NCI-H524 (cell line): ENCODE results near the gene SDC3.
A peak's percentile ranks its signal among the peaks of the same experiment; 100 is the strongest.
"Not testable (repeated sequence)": the region's sequence is repeated elsewhere in the genome, so short reads cannot be mapped to it uniquely, and the experiment has no call there.

ENCODE experiments used
- DNase-seq, 2 experiments: peaks; one replicate each; lab custom pipeline; 2025; lab: John Stamatoyannopoulos, UW

The SDC3 gene, protein sequence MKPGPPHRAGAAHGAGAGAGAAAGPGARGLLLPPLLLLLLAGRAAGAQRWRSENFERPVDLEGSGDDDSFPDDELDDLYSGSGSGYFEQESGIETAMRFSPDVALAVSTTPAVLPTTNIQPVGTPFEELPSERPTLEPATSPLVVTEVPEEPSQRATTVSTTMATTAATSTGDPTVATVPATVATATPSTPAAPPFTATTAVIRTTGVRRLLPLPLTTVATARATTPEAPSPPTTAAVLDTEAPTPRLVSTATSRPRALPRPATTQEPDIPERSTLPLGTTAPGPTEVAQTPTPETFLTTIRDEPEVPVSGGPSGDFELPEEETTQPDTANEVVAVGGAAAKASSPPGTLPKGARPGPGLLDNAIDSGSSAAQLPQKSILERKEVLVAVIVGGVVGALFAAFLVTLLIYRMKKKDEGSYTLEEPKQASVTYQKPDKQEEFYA

DNA sequence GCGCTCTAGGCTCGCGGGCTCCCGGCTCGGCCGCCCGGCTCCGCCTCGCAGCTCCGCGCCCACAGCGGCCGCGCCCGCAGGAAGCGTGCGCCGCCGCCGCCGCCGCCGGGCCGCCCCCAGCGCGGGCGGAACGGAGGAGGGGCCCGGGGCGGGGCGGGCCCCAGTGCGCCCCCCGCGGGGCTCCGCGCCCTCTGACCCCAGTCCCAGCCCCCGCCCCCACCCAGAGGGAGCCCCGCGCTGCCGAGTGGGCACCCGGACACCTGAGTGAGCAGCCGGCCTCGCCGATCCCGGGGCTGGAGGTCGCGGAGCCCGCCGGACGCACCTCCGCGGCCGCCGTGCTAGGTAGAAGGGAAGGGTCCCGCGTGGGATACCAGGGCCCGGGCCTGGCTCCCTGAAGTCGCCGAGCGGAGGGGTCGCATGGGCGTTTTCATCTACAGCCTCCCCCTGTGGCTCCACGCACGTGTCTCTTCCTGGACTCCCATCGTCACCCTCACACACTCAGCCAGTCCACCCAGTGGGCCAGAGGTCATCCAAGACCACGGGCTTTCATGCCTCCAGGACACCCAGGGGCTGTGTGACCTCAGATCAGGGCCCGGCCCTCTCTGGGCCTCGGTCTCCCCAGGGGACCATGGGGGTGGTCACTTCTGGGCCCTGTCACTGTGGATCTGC lies at the start of gene SDC3:
Gene SDC3 (minus strand): TSS at position 63 of the 669 bp plus-strand sequence. CDS start 172 bp downstream, outside the sequence.
- no peak for DNase-seq

DNA sequence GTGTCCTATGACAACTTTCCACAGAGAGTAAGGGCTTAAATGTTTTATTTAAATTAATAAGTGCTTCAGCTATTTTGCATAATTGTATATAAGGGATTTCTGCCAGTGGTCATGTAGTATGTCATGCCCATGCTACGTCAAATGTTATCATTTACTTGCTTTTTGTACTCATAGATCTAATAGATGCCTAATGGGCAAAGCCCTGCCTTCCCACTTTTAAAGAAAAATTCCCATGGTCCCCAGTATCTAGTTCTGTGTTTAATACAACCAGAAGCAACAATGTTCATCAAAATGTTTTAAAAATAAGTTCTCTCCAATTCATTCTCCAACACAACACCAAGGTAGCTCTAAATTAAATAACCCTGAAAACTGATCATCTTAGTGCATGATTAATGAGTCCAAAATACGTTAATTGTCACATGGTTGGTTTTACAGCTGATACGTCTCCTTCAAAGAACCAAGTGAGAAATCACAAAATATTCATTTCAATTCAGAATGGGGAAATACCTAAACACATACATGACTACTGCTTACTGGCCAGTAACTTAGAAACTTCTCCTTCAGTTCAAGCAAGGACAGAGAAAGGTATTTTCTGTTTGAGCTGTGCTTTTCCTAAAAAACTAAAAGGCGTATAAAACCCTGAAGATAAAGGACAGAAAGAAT lies 49.1 kb upstream of the SDC3 start:
- DNase-seq = no peak

DNA sequence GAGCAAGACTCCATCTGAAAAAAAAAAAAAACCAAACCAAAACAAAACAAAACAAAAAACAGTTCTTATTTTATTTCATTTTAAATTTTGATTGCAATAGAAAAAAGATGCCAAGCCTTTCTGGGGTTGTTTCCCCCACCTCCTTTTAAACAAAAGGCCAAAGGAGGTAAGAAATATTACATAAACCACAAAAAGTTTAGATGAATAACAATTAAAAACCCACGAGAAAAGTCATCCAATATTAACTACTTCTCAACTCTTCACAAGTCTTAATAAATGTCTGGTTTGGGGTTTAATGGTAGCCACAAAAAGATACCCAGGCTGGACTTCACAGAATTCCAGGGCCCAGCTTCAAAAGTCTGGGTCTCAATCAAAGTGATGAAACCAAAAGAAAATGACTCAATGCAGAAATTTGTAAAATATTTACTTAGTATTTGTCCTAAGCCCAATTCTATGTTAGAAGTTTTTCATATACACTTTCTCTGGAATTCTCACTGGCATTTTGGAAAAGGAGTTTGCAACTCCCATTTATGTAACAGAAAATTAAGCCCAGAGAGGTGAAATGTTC lies 47.0 kb upstream of the SDC3 start:
- DNase-seq = no peak

DNA sequence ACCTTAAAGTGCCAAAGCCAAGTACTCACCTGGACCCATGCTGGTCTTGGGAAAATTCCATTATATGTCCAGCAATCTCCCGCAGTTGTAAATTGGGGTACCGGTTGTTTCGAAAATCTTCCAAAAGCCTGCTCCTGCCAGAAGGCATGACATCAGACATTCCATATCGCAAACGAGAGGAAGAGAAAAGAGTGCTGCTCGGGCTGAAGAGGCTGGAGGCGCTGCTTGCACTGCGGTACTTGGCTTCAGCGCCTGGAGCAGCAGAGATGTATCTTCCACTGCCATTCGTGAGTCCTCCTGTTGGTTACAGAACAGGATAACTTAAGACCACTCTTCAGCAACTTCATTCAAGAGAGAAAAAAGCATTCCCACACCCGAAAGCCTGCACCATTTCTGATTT lies 45.1 kb upstream of the SDC3 start:
- DNase-seq = no peak

DNA sequence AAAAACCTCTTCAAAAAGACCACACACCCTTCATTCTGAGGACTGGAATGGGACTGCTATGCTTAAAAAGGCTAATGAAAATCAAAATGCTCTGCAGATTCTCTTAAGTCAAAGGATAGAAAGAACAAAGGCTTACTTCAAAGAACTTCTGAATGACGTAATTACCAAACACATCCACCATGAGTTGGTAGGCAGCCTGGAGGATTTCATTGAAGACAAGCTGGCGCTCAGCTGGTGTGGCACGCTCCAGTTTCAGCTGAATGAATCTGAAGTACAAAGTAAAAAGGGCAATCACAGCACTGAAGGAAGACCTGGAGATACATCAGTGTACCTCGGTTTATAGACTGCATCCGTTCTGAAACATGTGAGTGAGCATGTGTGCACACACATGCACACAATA lies 43.5 kb upstream of the SDC3 start:
- no peak for DNase-seq

DNA sequence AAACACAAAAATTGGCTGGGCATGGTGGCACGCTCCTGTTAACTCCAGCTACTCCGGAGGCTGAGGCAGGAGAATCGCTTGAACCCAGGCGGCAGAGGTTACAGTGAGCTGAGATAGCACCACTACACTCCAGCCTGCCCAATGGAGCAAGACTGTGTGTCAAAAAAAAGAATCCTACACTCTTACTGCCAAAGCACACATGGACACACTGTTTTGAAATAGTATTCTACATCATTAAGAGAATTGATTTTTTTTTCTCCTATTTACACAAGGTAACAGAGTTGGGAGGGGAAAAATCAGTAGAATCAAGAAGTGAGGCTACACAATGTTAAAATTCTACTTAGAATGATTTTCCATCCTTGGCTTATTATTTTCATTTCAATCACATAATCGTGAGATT lies 42.1 kb upstream of the SDC3 start:
- DNase-seq = no peak

DNA sequence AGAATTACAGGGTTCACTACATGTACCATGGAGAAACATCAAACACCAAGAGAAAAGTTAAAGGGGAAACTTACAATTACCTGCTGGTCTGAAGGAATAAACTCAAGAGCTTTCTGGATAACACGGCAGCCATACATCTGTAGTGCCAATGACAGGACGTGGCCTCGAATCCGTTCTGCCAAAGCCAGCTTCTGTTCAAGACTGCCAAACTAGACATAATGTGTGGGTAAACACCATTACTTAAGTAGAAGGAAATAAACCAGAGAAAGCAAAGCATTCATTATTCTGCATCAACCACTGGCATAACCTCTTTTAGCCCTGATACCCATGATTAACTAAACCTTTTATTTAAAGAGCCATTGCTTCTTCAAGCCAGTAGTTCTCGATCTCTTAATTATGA lies 41.5 kb upstream of the SDC3 start:
- no peak for DNase-seq

DNA sequence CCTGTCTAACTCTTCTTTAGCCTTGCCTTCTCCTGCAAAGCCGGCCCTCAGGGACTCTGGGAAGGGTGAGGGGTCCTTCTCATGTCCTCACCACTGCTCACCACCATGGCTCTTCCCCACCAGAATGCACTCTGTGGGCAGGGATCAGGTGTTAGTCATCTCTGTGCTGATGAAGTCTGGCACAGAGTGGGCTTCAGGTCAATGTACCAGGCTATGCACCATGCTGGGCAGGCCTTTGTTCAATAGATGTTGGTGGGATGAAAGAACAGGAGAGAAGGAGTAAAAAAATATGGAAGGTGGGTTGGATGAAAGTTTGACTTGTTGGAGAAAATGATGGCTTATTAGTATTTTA lies 40.9 kb upstream of the SDC3 start:
- not testable (repeated sequence) for DNase-seq

DNA sequence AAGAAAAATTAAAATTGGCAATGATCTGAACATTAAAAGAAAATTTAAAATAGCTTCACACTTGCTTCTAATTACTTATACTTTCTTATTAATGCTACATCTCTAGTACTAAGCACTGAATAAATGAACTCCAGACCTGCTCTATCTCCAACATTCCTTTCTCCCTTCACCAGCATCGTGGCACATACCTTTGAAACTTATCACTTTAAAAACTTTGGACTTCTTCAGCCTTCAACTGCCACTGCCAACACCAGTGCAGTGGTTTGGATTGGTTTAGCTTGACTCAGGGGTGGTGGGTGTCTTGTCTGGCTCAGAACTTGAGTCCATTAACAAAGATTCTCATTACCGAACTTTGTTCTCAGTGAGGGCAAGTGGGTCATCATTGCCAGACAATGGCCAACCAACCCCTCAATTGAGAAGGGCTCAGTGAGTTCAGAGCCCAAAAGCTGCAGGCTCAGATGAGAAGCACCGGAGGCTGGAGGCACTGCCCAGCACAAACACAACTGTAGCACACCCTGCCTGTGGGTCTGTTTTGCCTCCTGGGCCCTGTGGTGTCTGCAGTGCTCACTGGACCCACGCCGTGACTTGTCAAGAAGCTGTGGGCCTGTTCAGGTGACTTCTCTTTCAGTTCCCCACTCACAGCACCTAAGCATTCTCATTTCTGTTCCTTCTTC lies 40.4 kb upstream of the SDC3 start:
- DNase-seq = not testable (repeated sequence)

DNA sequence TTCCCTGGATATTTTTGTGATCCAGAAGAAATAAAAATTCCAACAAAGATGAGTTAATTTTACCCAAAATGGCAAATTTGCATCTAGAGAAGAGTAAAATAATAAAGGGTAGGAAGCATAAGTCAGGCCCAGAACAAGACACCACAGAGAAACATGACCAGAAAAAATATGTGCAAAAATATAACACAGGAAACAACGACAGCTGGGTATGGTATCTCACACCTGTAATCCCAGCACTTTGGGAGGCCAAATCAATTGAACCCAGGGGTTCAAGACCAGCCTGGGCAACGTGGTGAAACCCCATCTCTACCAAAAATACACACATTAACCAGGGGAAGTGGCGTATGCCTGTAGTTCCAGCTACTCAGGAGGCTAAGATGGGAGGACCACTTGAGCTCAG lies 39.7 kb upstream of the SDC3 start:
- no peak for DNase-seq

DNA sequence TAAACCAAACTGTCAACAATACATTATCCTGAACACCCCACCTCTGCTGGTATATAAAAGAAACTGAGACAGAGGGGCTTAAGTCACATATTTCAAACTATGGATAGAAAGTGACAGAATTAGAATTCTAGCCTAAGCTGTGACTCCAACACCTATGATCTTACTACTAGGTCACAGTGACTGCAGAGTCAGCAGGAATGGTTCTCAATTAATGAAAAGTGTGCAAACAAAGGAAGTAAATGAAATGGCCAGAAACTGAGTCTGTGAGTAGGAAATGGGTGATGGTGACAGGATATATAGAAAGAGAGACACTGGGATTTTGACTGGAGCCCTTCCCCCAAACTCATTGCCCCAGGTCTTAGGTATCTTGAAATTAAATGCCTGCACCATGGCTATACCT lies 38.7 kb upstream of the SDC3 start:
- DNase-seq = no peak

DNA sequence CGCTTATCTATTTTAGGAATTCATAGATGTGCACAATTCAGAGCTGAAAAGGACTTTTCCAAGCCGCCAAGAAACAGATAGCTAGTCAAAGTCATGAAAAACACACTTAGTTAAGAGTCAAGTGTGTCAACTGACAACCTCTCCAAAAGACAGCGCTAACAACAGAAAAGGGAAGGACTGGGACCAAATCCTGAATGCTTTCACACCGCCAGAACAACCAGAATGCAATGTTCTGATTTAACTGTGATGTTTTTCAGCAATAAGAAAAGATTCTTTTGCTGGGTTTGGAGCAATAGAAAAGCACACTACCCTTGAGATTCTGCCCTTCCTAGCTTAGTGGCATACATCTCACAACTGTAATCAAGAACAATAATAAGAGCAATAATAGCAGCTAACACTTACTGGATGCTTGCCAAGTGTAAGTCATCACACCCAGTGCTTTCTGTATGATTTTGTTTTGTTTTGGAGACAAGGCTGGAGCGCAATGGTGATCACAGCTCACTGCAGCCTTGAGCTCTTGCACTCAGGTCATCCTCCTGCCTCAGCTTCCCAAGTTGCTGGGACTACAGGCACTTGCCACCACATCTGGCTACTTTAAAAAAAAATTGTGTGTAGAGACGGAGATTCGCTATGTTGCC lies 33.9 kb upstream of the SDC3 start:
- no peak for DNase-seq

DNA sequence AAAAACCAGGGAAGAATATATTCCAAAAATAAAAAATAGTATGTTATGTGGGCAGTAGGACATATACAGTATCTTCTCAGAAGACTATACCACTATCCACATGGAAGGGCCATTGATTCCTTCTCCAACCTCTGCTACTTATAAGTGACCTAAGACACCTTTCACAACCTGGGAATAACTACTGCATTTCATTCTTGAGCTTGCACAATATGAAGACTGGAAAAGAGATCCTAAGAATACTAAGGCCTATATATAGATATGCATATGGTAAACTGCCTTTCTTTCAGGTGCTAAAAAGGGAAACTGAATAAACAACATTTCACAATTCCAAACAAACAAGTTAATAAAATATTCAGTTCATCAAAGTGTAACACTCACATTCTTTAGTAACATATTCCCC lies 32.0 kb upstream of the SDC3 start:
- no peak for DNase-seq

DNA sequence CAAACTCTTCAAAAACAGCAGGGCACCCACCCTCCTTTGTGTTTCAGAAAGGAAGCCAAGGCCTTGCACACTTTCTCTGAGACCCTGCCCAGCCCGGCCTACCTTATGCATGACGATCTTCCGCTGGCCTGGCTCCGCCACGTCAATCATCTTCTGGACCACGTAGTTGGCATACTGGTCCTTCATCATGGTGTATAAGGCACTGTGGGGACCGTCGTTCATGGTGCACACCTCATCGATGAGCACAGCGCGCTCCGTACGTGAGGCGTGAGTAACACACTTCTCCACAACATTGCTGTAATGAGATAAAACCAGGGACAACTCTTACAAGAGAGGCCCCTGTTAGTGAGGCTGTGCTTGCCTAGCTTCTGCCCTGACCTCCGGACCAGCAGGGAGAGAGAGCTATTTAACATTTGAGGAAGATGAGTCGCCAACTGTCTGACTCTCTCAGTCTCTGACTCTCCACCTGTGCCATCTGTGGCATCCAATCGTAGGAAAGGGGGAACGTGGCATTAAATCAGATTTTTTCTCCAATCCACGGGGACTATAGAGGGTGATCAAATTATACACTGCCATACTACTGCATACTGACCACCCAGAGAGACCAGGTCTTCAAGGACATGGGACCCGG lies 28.1 kb upstream of the SDC3 start:
- DNase-seq = no peak

DNA sequence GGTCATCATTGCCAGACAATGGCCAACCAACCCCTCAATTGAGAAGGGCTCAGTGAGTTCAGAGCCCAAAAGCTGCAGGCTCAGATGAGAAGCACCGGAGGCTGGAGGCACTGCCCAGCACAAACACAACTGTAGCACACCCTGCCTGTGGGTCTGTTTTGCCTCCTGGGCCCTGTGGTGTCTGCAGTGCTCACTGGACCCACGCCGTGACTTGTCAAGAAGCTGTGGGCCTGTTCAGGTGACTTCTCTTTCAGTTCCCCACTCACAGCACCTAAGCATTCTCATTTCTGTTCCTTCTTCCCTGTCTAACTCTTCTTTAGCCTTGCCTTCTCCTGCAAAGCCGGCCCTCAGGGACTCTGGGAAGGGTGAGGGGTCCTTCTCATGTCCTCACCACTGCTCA lies 27.2 kb upstream of the SDC3 start:
- DNase-seq = not testable (repeated sequence)

DNA sequence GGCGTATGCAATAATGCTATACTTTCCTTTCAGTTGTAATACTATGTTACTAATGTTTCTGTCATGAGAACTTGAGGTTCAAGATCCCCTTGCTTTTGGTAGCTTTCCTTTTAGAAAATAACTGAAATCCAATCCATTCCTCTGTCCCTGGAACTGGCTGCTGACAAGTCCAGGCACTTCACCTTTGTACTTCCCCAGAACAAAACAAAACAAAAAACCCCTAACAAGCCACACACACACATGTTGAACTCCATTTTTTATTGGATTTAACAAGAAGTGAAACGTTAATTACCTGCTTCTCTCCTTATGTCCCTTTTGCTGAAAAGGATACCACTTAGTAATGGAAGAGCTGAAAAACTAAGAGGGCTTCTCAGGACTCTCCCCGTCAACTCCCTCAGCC lies 26.1 kb upstream of the SDC3 start:
- no peak for DNase-seq

DNA sequence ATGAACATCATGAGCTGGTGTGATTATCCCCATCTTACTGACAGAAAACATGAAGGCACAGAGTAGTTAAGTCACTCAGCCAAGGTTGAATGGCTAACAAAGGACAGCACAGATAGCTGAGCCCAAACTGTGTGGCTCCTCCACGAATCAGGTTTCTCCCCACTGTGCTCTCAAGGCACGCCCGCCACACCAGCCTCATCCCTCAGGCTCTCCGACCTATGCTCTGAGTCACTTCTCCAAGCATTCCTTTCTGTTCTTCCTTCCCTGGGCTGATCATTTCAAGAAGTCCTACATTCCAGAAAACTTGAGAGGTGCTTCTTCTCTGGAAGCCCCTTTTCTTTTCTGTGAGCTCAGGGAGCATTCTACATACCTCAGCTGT lies 25.3 kb upstream of the SDC3 start:
- DNase-seq = no peak

DNA sequence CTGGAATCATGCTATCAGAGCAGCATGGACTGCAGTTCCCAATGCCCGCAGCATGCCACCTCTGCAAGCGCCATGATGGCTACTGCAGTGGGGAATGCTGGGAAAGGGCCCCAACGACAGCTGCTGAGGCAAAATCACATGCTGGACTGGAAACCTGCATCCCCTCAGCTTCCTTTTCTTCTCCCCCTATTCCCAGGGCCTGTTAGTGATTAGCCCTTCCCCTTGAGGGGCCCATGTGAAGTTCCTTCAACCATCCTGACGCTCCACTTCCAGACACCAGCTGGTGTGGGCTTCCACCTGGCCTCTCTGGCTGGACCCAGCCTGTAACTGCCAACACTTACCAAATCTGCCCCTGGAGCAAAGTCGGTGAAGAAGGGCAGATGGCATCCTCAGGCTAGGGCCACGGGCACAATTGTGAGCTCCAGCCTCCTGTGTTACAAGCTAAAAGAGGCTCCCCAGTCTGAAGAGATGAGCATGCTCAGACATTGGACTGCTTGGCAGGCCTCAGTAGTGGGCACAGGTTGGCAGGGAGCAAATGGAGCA lies 22.1 kb upstream of the SDC3 start:
- peak; percentile 68 to 90 for DNase-seq

DNA sequence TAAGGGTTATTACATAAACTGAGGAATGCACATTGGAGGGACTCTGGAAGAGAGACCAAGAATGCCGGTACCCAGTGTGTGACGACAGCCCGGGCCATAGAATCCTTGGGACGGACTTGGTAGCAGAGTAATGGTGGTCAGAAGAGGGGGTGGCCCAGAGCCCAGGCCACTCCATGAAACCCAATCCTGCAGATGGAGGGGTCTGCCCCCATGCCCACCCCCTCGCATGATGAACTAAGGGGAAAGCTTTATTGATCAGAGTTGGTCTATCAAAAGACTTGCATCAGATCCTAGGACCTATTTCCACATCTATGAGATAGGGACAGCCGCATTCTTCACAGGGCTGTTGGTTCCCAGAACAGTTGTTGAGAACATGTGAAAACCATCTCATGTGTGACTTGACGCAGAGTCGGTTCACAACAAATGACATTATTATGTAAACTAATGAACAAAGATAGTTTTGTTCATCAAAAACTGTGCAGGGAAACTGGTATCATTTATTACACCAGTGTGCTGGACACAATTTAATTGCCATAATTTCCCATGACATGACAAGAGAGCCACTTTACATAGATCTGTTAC lies 21.5 kb upstream of the SDC3 start:
- DNase-seq = no peak

DNA sequence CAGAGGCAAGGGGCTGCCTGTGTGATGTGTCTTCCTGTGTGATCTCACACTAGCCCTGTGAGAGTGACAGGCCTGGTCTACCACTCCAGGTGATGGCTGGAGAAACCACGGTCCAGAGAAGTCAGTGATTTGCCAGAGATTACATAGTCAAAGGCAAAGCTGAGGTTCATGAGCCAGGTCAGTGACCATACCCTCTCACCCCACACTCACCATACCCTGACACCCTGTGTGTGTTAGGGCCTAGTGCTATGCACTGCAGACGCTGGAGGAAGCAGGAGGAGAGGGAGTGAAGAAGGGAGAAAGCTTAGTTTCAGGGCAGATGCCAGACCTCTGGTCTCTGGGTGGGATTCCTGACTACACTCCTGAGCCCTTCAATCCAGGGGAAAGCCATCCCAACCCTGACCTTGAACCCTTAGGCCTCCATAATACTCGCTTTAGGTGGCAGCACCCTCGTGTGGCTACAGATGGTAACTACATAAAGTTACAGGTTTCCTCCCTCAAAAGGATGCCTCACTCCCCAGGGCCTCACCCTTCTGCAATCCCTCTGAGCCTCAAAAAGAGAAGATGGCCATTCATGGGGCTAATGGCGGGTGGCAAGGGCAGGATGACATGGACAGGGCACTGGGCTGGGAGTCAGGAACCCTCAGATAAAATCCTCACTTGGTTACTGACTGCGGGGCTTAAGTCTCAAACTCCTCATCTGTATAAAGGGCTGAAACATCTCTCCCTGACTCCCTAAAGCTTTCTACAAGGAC lies 20.8 kb upstream of the SDC3 start:
- DNase-seq = peak; percentile 20 to 32
